Natural killer cell (primary cell): ENCODE measurements around the gene SMIM45.
A peak's percentile ranks its signal among the peaks of the same experiment; 100 is the strongest.

Experiments
- ATAC-seq, 3 donors: fragments of 150-1000 bp in 2 of 3; fragments of 200-7000 bp in 1 of 3; cut with Tn5 transposase; 1 replicate in 1 of 3; 2 replicates in 2 of 3; pipeline ENCODE4 v1.10.0; 2021; ENCODE audit warnings: mild to moderate bottlenecking in 2 of 3, moderate library complexity in 2 of 3
- DNase-seq, 2 donors: peaks; one replicate each; pipeline versions ENCODE4 v3.0.0 to v3.0.0-alpha.2; 2013 to 2021; ENCODE audit warnings: mixed read lengths in 1 of 2
- H3K27ac ChIP-seq: one replicate; pipeline ENCODE4 v1.5.1; 2013; ENCODE audit warnings: mild to moderate bottlenecking, low read length
- H3K27me3 ChIP-seq: one replicate; pipeline ENCODE4 v1.6.1; 2013; ENCODE audit warnings: low read length; ENCODE audit not compliant: control insufficient read depth, insufficient read depth
- H3K36me3 ChIP-seq: one replicate; pipeline ENCODE4 v1.6.1; 2013; ENCODE audit warnings: low read length; ENCODE audit not compliant: control insufficient read depth, insufficient read depth
- H3K4me1 ChIP-seq: one replicate; pipeline ENCODE4 v1.6.1; 2013; ENCODE audit warnings: low read length; ENCODE audit not compliant: control insufficient read depth, insufficient read depth
- H3K4me3 ChIP-seq: one replicate; pipeline ENCODE4 v1.5.1; 2013; ENCODE audit warnings: low read length
- H3K9me3 ChIP-seq: one replicate; pipeline ENCODE4 v1.6.1; 2013; ENCODE audit warnings: low read length; ENCODE audit not compliant: control insufficient read depth, insufficient read depth
- H3K27ac Mint-ChIP-seq, 2 donors: one replicate each; pipeline ENCODE4 v1.8.0; 2022; ENCODE audit warnings: mild to moderate bottlenecking in 2 of 2, mixed read lengths in 2 of 2, moderate library complexity in 1 of 2
- H3K27me3 Mint-ChIP-seq, 2 donors: one replicate each; pipeline ENCODE4 v1.8.0; 2022; ENCODE audit warnings: low read depth in 2 of 2, mixed read lengths in 2 of 2
- H3K36me3 Mint-ChIP-seq: one replicate; pipeline ENCODE4 v1.8.0; 2022; ENCODE audit warnings: mixed read lengths
- H3K4me1 Mint-ChIP-seq, 2 donors: one replicate each; pipeline ENCODE4 v1.8.0; 2022; ENCODE audit warnings: mixed read lengths in 2 of 2
- H3K4me3 Mint-ChIP-seq: one replicate; pipeline ENCODE4 v1.8.0; 2022; ENCODE audit warnings: mild to moderate bottlenecking, moderate library complexity, mixed read lengths
- H3K9me3 Mint-ChIP-seq, 2 donors: one replicate each; pipeline ENCODE4 v1.8.0; 2022; ENCODE audit warnings: mixed read lengths in 2 of 2
- CTCF ChIP-seq: fragments of 200-600 bp; IDR thresholded peaks from one replicate; pipeline ENCODE4 v1.8.0; 2022; ENCODE audit warnings: antibody characterized with exemption
- WGBS: methylation state at CpG from one replicate; pipeline ENCODE4 v1.1.7; 2013; ENCODE audit warnings: missing lambda C conversion rate; ENCODE audit not compliant: insufficient coverage; 5-methylcytosine and 5-hydroxymethylcytosine counted together
- intact Hi-C: fragments of 100-400 bp; cut with micrococcal nuclease; formaldehyde crosslinking; loops from one replicate; pipeline ENCODE4 v1.14.2; 2022

SMIM45 gene

GRCh38 chr22:41964112-41964491 lies 12.2 kb downstream of the SMIM45 start:
- Histone ChIP-seq H3K36me3 (no peaks in the 10 kb centered on the region), H3K9me3 (no peaks in the 10 kb centered on the region), H3K27ac (no peak overlapping the region), H3K4me1 (no peaks in the 10 kb centered on the region), H3K27me3 (no peaks in the 10 kb centered on the region), H3K4me3 (no peak overlapping the region)
- H3K27ac Mint-ChIP-seq = no peak overlapping the region
- peaks cover 6 to 8% of the 10 kb centered on the region in 2 donors for H3K4me1 Mint-ChIP-seq
- no peaks in the 10 kb centered on the region for H3K36me3 Mint-ChIP-seq
- WGBS = 84% methylated on average over 5 of the region's 5 CpGs
- ATAC-seq = no peak
- no peak for TF ChIP-seq CTCF
- intact Hi-C loops = no loop called here
- no peak for DNase-seq
- H3K9me3 Mint-ChIP-seq = no peaks in the 10 kb centered on the region
- no peak overlapping the region for H3K4me3 Mint-ChIP-seq
- no peaks in the 10 kb centered on the region for H3K27me3 Mint-ChIP-seq

GRCh38 chr22:41966225-41966606 lies 14.3 kb downstream of the SMIM45 start:
- no peak overlapping the region for H3K4me3 ChIP-seq
- H3K9me3 ChIP-seq = no peaks in the 10 kb centered on the region
- no peaks in the 10 kb centered on the region for H3K27me3 Mint-ChIP-seq
- peaks cover 0 to 6% of the 10 kb centered on the region in 2 donors for H3K4me1 Mint-ChIP-seq
- no peak overlapping the region for H3K27ac ChIP-seq
- H3K27ac Mint-ChIP-seq = no peak overlapping the region
- no peak for ATAC-seq
- H3K27me3 ChIP-seq = no peaks in the 10 kb centered on the region
- WGBS = 100% methylated on average over 2 of the region's 2 CpGs
- no peak for DNase-seq
- no peaks in the 10 kb centered on the region for H3K9me3 Mint-ChIP-seq
- no peak for TF ChIP-seq CTCF
- no peaks in the 10 kb centered on the region for H3K4me1 ChIP-seq
- no peaks in the 10 kb centered on the region for H3K36me3 Mint-ChIP-seq
- H3K4me3 Mint-ChIP-seq = no peak overlapping the region
- intact Hi-C loops = loop anchor here (1.0 kb wide), 1 partner anchor 471 kb away; no protein-coding TSS in a partner anchor
- H3K36me3 ChIP-seq = no peaks in the 10 kb centered on the region

GRCh38 chr22:41966607-41967240 lies 14.8 kb downstream of the SMIM45 start:
- 57% methylated on average over 7 of the region's 8 CpGs for WGBS
- ATAC-seq (peak; percentile 43 to 77 (median 58)), DNase-seq (peak in 1 of 2 donors; percentile 75)
- TF ChIP-seq CTCF = no peak
- Mint-ChIP-seq H3K9me3 (no peaks in the 10 kb centered on the region), H3K27ac (no peak overlapping the region), H3K4me3 (no peak overlapping the region), H3K27me3 (no peaks in the 10 kb centered on the region), H3K36me3 (no peaks in the 10 kb centered on the region), H3K4me1 (peaks cover 0 to 6% of the 10 kb centered on the region in 2 donors)
- H3K4me3 ChIP-seq = no peak overlapping the region
- no peaks in the 10 kb centered on the region for H3K27me3 ChIP-seq
- intact Hi-C loops = loop anchor here (1.0 kb wide), 1 partner anchor 471 kb away; no protein-coding TSS in a partner anchor
- no peaks in the 10 kb centered on the region for H3K4me1 ChIP-seq
- H3K27ac ChIP-seq = no peak overlapping the region
- H3K9me3 ChIP-seq = no peaks in the 10 kb centered on the region
- H3K36me3 ChIP-seq = no peaks in the 10 kb centered on the region

GRCh38 chr22:41968601-41969000 lies 16.7 kb downstream of the SMIM45 start:
- 68% methylated on average over 9 of the region's 9 CpGs for WGBS
- no peak for TF ChIP-seq CTCF
- H3K36me3 Mint-ChIP-seq = no peaks in the 10 kb centered on the region
- Histone ChIP-seq H3K27me3 (no peaks in the 10 kb centered on the region), H3K36me3 (no peaks in the 10 kb centered on the region), H3K27ac (no peak overlapping the region), H3K4me1 (no peaks in the 10 kb centered on the region), H3K9me3 (no peaks in the 10 kb centered on the region), H3K4me3 (no peak overlapping the region)
- ATAC-seq (no peak), DNase-seq (no peak)
- H3K27me3 Mint-ChIP-seq = peaks cover 4 to 6% of the 10 kb centered on the region in 2 donors
- peaks cover 0 to 6% of the 10 kb centered on the region in 2 donors for H3K4me1 Mint-ChIP-seq
- no peak overlapping the region for H3K4me3 Mint-ChIP-seq
- H3K9me3 Mint-ChIP-seq = no peaks in the 10 kb centered on the region
- no peak overlapping the region for H3K27ac Mint-ChIP-seq
- intact Hi-C loops = no loop called here
